Upper lobe of right lung (tissue), 1 donor: ENCODE measurements around the gene GSC2. TPM values are rescaled to one million over a fixed set of nuclear protein-coding genes. Genes with fewer than 3 reads are reported as not detected.
A peak's percentile ranks its signal among the peaks of the same experiment; 100 is the strongest.

ENCODE experiments used
- ATAC-seq: fragments of 200-7000 bp; cut with Tn5 transposase; one replicate; pipeline ENCODE4 v1.9.1; 2020; ENCODE audit warnings: mild to moderate bottlenecking, moderate library complexity
- DNase-seq: peaks from one replicate; pipeline ENCODE4 v3.0.0-alpha.2; 2020
- H3K27ac ChIP-seq: fragments of 200-600 bp; one replicate; pipeline ENCODE4 v1.8.0; 2022
- H3K27me3 ChIP-seq: fragments of 200-600 bp; one replicate; pipeline ENCODE4 v1.8.0; 2022; ENCODE audit warnings: mild to moderate bottlenecking
- H3K36me3 ChIP-seq: fragments of 200-600 bp; one replicate; pipeline ENCODE4 v1.8.0; 2022
- H3K4me1 ChIP-seq: fragments of 200-600 bp; one replicate; pipeline ENCODE4 v1.8.0; 2022
- H3K4me3 ChIP-seq: fragments of 200-600 bp; one replicate; pipeline ENCODE4 v1.8.0; 2022; ENCODE audit warnings: mild to moderate bottlenecking
- H3K9me3 ChIP-seq: fragments of 200-600 bp; one replicate; pipeline ENCODE4 v1.8.0; 2022
- CTCF ChIP-seq: fragments of 200-600 bp; IDR thresholded peaks from one replicate; pipeline ENCODE4 v1.8.0; 2022; ENCODE audit warnings: antibody characterized with exemption
- intact Hi-C: fragments of 100-400 bp; cut with DNase I; formaldehyde crosslinking; loops from one replicate; pipeline ENCODE4 v1.11.0; 2022
- long read RNA-seq: library from polyadenylated mRNA; unstranded; transcript quantifications from one replicate; pipeline ENCODE4 v2.0.0, GENCODE V29; 2021
- total RNA-seq: library from RNA; stranded (reverse); fragmentation: NEBNext Ultra II Directional; extraction: Animal tissue kit (Norgen Biotek cat#: 25700); gene quantifications from one replicate; pipeline ENCODE4 v1.2.1, GENCODE V29; 2021
- donor health status: DM: no; HTN: yes; CAD: no; lungs with severe emphysema.

Gene GSC2
- total RNA-seq: not detected
- long read RNA-seq: 0 reads

- H3K4me1 ChIP-seq: no peaks in the 10 kb centered on the region
- no peak within 1 kb of the TSS for H3K27ac ChIP-seq
- no peaks in the 10 kb centered on the region for H3K36me3 ChIP-seq
- ATAC-seq (no peak), DNase-seq (no peak)
- intact Hi-C loops: no loop called here
- no peak for TF ChIP-seq CTCF
- H3K9me3 ChIP-seq: no peaks in the 10 kb centered on the region
- peaks cover 55% of the 10 kb centered on the region for H3K27me3 ChIP-seq
- H3K4me3 ChIP-seq: peak within 1 kb of the TSS; percentile 35
Observed at GRCh38 chr22:19149991-19150390, at the start of gene GSC2. Gene GSC2, minus strand, starts transcription at chr22:19150292. Its CDS starts 9 bp downstream, at chr22:19150283.

- ATAC-seq (no peak), DNase-seq (no peak)
- intact Hi-C loops: no loop called here
- no peaks in the 10 kb centered on the region for H3K27me3 ChIP-seq
- no peak overlapping the region for H3K4me3 ChIP-seq
- TF ChIP-seq CTCF: no peak
- no peaks in the 10 kb centered on the region for H3K4me1 ChIP-seq
- no peaks in the 10 kb centered on the region for H3K9me3 ChIP-seq
- no peak overlapping the region for H3K27ac ChIP-seq
- H3K36me3 ChIP-seq: no peaks in the 10 kb centered on the region
Observed at GRCh38 chr22:19199479-19199878, 49.4 kb upstream of the GSC2 start.

GRCh38 chr22:19197997-19198865 is 48.1 kb upstream of the GSC2 start:
- DNase-seq (no peak), ATAC-seq (no peak)
- intact Hi-C loops: no loop called here
- no peaks in the 10 kb centered on the region for H3K4me1 ChIP-seq
- no peak for TF ChIP-seq CTCF
- no peak overlapping the region for H3K27ac ChIP-seq
- H3K27me3 ChIP-seq: no peaks in the 10 kb centered on the region
- H3K4me3 ChIP-seq: no peak overlapping the region
- H3K9me3 ChIP-seq: no peaks in the 10 kb centered on the region
- H3K36me3 ChIP-seq: no peaks in the 10 kb centered on the region

- Histone ChIP-seq H3K4me3 (no peak overlapping the region), H3K27ac (no peak overlapping the region), H3K27me3 (no peaks in the 10 kb centered on the region), H3K9me3 (no peaks in the 10 kb centered on the region), H3K36me3 (no peaks in the 10 kb centered on the region), H3K4me1 (no peaks in the 10 kb centered on the region)
- DNase-seq (no peak), ATAC-seq (no peak)
- no peak for TF ChIP-seq CTCF
- intact Hi-C loops: no loop called here
Observed at GRCh38 chr22:19196841-19197612, 46.9 kb upstream of the GSC2 start.

GRCh38 chr22:19195796-19196731 is 46.0 kb upstream of the GSC2 start:
- H3K4me1 ChIP-seq: no peaks in the 10 kb centered on the region
- ATAC-seq: peak; percentile 20
- no peaks in the 10 kb centered on the region for H3K27me3 ChIP-seq
- H3K36me3 ChIP-seq: no peaks in the 10 kb centered on the region
- H3K4me3 ChIP-seq: no peak overlapping the region
- intact Hi-C loops: no loop called here
- H3K9me3 ChIP-seq: no peaks in the 10 kb centered on the region
- no peak for TF ChIP-seq CTCF
- DNase-seq: no peak
- H3K27ac ChIP-seq: no peak overlapping the region
